HEK293T (cell line): Measurements from ENCODE around the gene MOCS3.

Experiments used
- CTBP1 ChIP-seq: fragments of 450-650 bp; IDR thresholded peaks from 2 replicates; pipeline ENCODE4 v1.6.1; 2016; ENCODE audit warnings: borderline replicate concordance
- ELF4 ChIP-seq: fragments of 450-650 bp; IDR thresholded peaks from 2 replicates; pipeline ENCODE4 v1.6.1; 2017; ENCODE audit warnings: antibody characterized with exemption
- SP1 ChIP-seq: fragments of 450-650 bp; IDR thresholded peaks from 2 replicates; pipeline ENCODE4 v1.6.1; 2017

DNA sequence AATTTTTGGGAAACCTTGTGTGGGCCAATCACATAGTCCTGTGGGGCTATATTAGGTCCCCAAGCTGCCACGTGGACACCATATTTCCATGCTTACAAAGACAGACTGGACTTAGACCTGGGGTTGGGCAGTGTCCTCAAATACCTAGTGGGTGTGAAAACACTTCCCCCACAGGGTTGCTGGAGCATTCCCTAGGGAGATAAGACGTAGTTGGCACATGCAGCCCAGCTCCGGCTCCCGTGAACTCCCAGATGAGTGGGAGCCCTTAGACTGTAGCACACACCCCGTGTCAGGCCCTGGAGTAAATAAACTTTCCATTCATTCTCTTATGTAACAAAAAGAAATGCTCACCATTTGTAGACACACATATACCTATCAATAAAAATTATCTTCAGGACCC lies 50.1 kb downstream of the MOCS3 start:
- TF ChIP-seq ELF4: no peak
- no peak for TF ChIP-seq SP1
- no peak for TF ChIP-seq CTBP1
